DMS153 treated with DMSO at 0.1 percent for 48 hours (cell line): ENCODE data around the gene DLL1.

Experiments
- DNase-seq: peaks from one replicate; lab custom pipeline; 2025; ENCODE audit not compliant: unreplicated experiment; lab: John Stamatoyannopoulos, UW

The DLL1 gene

DNA sequence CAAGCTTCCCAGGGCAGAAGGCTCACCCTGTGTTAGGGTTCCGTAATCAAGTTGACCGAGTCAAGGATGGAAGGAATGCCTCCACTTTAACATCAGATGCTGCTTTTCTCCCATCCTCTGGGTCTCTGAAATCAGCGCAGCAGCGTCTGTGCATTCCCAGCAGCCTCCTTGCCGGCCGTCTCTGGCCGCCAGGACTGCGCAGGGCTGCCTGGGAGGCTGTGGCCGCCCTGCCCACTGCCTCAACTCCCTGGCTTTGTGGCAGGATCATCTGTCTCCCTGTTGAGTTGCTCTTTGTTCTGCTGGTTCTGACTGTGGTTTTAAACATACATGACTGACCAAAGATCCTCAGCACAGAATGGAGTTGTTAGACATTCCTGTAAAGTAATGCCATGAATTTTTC, 56.5 kb downstream of the DLL1 start:
- DNase-seq: no peak

DNA sequence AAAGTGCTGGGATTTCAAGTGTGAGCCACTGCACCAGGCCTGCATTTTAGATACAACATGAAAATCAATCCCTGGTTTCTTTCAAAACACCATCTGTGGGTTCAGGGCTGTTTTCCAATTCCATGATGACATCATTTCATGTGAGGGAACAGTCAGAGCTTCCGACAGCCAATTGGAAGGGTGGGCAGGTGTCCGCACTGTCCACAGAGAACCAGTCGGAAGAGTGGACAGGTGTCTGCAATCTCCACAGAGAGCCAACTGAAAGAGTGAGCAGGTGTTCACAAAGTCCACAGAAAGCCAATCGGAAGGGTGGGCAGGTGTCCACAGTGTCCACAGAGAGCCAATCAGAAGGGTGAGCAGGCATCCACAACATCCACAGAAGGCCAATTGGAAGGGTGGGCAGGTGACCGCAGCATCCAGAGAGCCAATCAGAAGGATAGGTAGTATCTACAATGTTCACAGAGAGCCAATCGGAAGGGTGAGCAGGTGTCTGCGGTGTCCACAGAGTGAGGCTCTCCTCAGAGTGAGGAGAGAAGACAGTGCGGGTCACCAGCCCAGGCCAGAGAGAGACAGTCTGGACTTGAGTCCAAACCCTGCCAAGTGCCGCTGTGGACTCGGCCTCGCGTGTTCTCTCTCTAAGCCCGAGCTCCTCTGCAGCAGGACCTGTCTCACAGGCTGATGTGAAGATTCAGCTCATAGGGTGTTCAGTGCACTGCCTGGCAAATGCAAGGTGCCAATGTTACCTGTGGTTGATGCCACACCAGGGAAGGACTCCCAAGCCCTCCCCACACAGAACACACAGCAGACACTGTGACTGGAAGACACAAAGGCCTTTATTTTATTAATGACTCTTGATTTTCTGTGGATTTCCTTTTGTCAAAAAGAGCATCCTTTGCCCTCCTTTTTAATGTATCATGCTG, 57.3 kb downstream of the DLL1 start:
- DNase-seq: no peak
